DOHH2 (cell line): ENCODE results near the gene SEC62.

Experiments used
- CTCF ChIP-seq: fragments of 200-600 bp; sonication (generic); IDR thresholded peaks from one replicate; pipeline ENCODE4 v1.5.1; 2014; ENCODE audit warnings: antibody characterized with exemption, mild to moderate bottlenecking, low read depth, low read length; ENCODE audit not compliant: poor library complexity, severe bottlenecking
- EZH2phosphoT487 ChIP-seq: fragments of 200-600 bp; sonication (generic); IDR thresholded peaks from 2 replicates; pipeline ENCODE4 v1.6.1; 2017; ENCODE audit warnings: borderline replicate concordance, mild to moderate bottlenecking, antibody characterized with exemption, low read length, moderate library complexity, mixed read lengths

- no peak for TF ChIP-seq CTCF
- TF ChIP-seq EZH2phosphoT487: no peak
Observed at GRCh38 chr3:170043506-170043905, 76.9 kb downstream of the SEC62 start.
